ENCODE data around the gene INF2. TPM values are rescaled to one million over a fixed set of nuclear protein-coding genes. Genes with fewer than 3 reads are reported as not detected.

INF2 gene
- total and polyA plus RNA-seq, 9 of the 15 experiments (the other 6 are each of a cell fraction or from before 2014, with no cell fraction given): 0.56 to 31.3 (median 7.8) TPM

GRCh38 chr14:104729176-104729834 lies 39.9 kb downstream of the INF2 start (continued):
- peak; percentile 91 for TF ChIP-seq HMGXB4 (CRISPR knock-in tag; IDR thresholded peaks at IDR 0.05)
- peak; percentile 27; the same call in 1 of the 2 replicates for TF ChIP-seq ARID1B (IDR thresholded peaks at IDR 0.05)
- 0 out of 4 replicates have a peak, but pooled peaks of 1 of the 2 experiments have one; percentile 25 for TF ChIP-seq SRF (CRISPR knock-in tag; IDR thresholded peaks at IDR 0.05)
- peak; percentile 32; the same call in 1 of the 2 replicates for TF ChIP-seq ZBTB12 (CRISPR knock-in tag; IDR thresholded peaks at IDR 0.05)
- peak; percentile 99 for TF ChIP-seq ZNF263 (CRISPR knock-in tag; IDR thresholded peaks at IDR 0.05; ENCODE audit: borderline replicate concordance)
- TF ChIP-seq POLR2AphosphoS2 (IDR thresholded peaks at IDR 0.05; ENCODE audit: low read length): peak; percentile 74; the same call in 1 of the 2 replicates
- TF ChIP-seq ZNF282 (CRISPR knock-in tag; IDR thresholded peaks at IDR 0.05): peak; percentile 91; the same call in 1 of the 2 replicates
- TF ChIP-seq EGR1 (conservative IDR thresholded peaks at IDR 0.05): peak; percentile 95
- peak; percentile 62 to 70 for TF ChIP-seq NRF1 (conservative IDR thresholded peaks at IDR 0.05 in 1 of 2, IDR thresholded peaks at IDR 0.05 in 1 of 2)
- TF ChIP-seq SMARCA5 (IDR thresholded peaks at IDR 0.05): peak; percentile 70; the same call in 1 of the 2 replicates
- TF ChIP-seq POLR2B (IDR thresholded peaks at IDR 0.05; ENCODE audit: low read depth, partially characterized antibody): peak; percentile 60
- peak; percentile 67; the same call in 1 of the 2 replicates for TF ChIP-seq CREB3L1 (IDR thresholded peaks at IDR 0.05; ENCODE audit: borderline replicate concordance, low read depth)
- peak in 1 of 2 experiments; percentile 74; a peak in 1 of 4 replicates for TF ChIP-seq FOXA3 (CRISPR knock-in tag; conservative IDR thresholded peaks at IDR 0.05 in 1 of 2, IDR thresholded peaks at IDR 0.05 in 1 of 2)

Data from K562 (cell line).